Measurements from ENCODE around the gene SCAMP4.
A peak's percentile ranks its signal among the peaks of the same experiment; 100 is the strongest.

SCAMP4 gene

DNA sequence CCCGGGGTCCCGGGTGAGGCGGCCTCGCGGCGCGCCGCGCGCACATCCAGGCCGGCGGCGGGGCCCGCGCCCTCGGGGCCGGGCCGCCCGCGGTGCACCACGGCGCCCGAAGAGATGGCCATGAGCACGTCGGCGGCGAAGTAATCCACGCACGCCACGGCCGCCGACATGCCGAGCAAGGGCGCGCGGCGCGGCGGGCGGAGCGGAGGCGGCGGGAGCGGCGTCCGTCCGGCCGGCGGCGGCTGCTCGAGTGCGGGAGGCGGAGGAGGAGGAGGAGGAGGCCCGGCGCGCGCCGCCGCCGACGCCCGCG, 41.9 kb upstream of the SCAMP4 start, which contains the start of gene KLF16:
KLF16 (minus strand) TSS at position 252 of the 310 bp plus-strand sequence; CDS start at position 170, 82 bp downstream.
- Histone ChIP-seq H3K4me1 (ENCODE audit: insufficient read depth, low read length, severe bottlenecking) (peaks cover 32% of the 10 kb centered on the region), H3K9me3 (ENCODE audit: low read length) (no peaks in the 10 kb centered on the region), H3K9ac (ENCODE audit: low read length) (peak within 1 kb of the TSS; percentile 76), H3K4me3 (ENCODE audit: low read depth, low read length, poor library complexity, severe bottlenecking) (peak within 1 kb of the TSS; percentile 69), H3F3A (ENCODE audit: insufficient read depth, low read length) (no peaks in the 10 kb centered on the region), H3K27ac (ENCODE audit: low read depth, low read length, poor library complexity, severe bottlenecking) (peak within 1 kb of the TSS; percentile 61), H4K20me1 (ENCODE audit: insufficient read depth, low read length) (no peaks in the 10 kb centered on the region), H3K27me3 (ENCODE audit: insufficient read depth, low read length) (peaks cover 6% of the 10 kb centered on the region; the same call in 1 of the 2 replicates), H3K36me3 (ENCODE audit: insufficient read depth, low read length) (no peaks in the 10 kb centered on the region), H3K4me2 (ENCODE audit: low read length) (peak within 1 kb of the TSS; percentile 77), H3K79me2 (ENCODE audit: insufficient read depth, low read length) (peaks cover 6% of the 10 kb centered on the region), H2AFZ (ENCODE audit: low read length) (no peak within 1 kb of the TSS), H3K9me2 (ENCODE audit: low read depth, low read length) (no peaks in the 10 kb centered on the region)
- TF ChIP-seq, protein P1, sequence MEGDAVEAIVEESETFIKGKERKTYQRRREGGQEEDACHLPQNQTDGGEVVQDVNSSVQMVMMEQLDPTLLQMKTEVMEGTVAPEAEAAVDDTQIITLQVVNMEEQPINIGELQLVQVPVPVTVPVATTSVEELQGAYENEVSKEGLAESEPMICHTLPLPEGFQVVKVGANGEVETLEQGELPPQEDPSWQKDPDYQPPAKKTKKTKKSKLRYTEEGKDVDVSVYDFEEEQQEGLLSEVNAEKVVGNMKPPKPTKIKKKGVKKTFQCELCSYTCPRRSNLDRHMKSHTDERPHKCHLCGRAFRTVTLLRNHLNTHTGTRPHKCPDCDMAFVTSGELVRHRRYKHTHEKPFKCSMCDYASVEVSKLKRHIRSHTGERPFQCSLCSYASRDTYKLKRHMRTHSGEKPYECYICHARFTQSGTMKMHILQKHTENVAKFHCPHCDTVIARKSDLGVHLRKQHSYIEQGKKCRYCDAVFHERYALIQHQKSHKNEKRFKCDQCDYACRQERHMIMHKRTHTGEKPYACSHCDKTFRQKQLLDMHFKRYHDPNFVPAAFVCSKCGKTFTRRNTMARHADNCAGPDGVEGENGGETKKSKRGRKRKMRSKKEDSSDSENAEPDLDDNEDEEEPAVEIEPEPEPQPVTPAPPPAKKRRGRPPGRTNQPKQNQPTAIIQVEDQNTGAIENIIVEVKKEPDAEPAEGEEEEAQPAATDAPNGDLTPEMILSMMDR (IDR thresholded peaks at IDR 0.05; ENCODE audit: low read length), result no peak
- TF ChIP-seq EZH2 (IDR thresholded peaks at IDR 0.05; ENCODE audit: borderline replicate concordance, low read length), result no peak

- Histone ChIP-seq H3K9me2 (ENCODE audit: low read depth, low read length) (no peaks in the 10 kb centered on the region), H3K27me3 (ENCODE audit: insufficient read depth, low read length) (peaks cover 6% of the 10 kb centered on the region; the same call in 1 of the 2 replicates), H3K27ac (ENCODE audit: low read depth, low read length, poor library complexity, severe bottlenecking) (peak overlapping the region; percentile 61), H3K36me3 (ENCODE audit: insufficient read depth, low read length) (no peaks in the 10 kb centered on the region), H3K4me1 (ENCODE audit: insufficient read depth, low read length, severe bottlenecking) (peaks cover 28% of the 10 kb centered on the region), H3K9me3 (ENCODE audit: low read length) (no peaks in the 10 kb centered on the region), H4K20me1 (ENCODE audit: insufficient read depth, low read length) (no peaks in the 10 kb centered on the region), H2AFZ (ENCODE audit: low read length) (no peak overlapping the region), H3K9ac (ENCODE audit: low read length) (peak overlapping the region; percentile 76), H3K4me2 (ENCODE audit: low read length) (peak overlapping the region; percentile 65), H3F3A (ENCODE audit: insufficient read depth, low read length) (no peaks in the 10 kb centered on the region), H3K79me2 (ENCODE audit: insufficient read depth, low read length) (peaks cover 6% of the 10 kb centered on the region), H3K4me3 (ENCODE audit: low read depth, low read length, poor library complexity, severe bottlenecking) (peak overlapping the region; percentile 65)
- no peak for TF ChIP-seq EZH2 (IDR thresholded peaks at IDR 0.05; ENCODE audit: borderline replicate concordance, low read length)
- TF ChIP-seq, protein P1 (IDR thresholded peaks at IDR 0.05; ENCODE audit: low read length), result no peak
These were observed 41.3 kb upstream of the SCAMP4 start for GRCh38 chr19:1863638-1864479.

DNA sequence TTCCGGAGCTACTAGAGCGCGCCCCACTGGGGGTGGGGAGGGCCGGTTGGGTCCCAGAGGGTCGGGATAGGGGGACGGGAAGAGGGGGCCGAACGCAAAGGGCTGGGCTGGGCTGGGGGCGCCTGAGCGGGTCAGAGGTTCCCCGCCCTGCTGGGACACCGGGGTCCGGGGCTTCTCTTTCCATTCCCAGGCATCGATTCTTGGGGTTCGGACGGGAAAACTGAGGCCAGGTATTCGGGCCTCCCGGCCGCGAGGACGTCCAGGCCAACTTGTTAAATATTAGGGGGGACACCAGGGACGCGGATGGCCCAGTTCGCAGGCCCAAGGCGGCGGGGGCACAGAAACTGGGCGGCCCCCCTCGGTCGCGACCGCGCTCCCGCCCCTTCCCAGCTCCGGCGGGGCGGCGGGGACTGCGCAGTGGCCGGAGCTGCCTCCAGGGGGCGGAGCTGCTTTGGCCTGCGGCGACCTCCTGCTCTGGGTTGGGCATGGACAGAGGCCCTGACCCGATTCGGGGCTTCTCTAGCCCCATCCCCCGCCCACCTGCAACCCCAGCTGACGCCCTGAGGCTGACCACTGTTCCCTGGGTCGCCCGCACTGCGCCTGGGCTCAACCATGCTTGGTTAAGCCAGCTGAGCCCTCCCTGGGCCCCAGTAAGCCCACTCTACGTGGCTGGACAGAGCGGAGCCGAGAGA, 40.6 kb upstream of the SCAMP4 start:
- Histone ChIP-seq H3K4me1 (ENCODE audit: insufficient read depth, low read length, severe bottlenecking) (peaks cover 28% of the 10 kb centered on the region), H4K20me1 (ENCODE audit: insufficient read depth, low read length) (no peaks in the 10 kb centered on the region), H3K9ac (ENCODE audit: low read length) (peak overlapping the region; percentile 76), H3K4me3 (ENCODE audit: low read depth, low read length, poor library complexity, severe bottlenecking) (peak overlapping the region; percentile 65), H3K9me2 (ENCODE audit: low read depth, low read length) (no peaks in the 10 kb centered on the region), H3K9me3 (ENCODE audit: low read length) (no peaks in the 10 kb centered on the region), H2AFZ (ENCODE audit: low read length) (no peak overlapping the region), H3K36me3 (ENCODE audit: insufficient read depth, low read length) (no peaks in the 10 kb centered on the region), H3K4me2 (ENCODE audit: low read length) (peak overlapping the region; percentile 65), H3K27me3 (ENCODE audit: insufficient read depth, low read length) (peaks cover 6% of the 10 kb centered on the region; the same call in 1 of the 2 replicates), H3K27ac (ENCODE audit: low read depth, low read length, poor library complexity, severe bottlenecking) (peak overlapping the region; percentile 61), H3F3A (ENCODE audit: insufficient read depth, low read length) (no peaks in the 10 kb centered on the region), H3K79me2 (ENCODE audit: insufficient read depth, low read length) (peaks cover 6% of the 10 kb centered on the region)
- TF ChIP-seq, protein P1 (IDR thresholded peaks at IDR 0.05; ENCODE audit: low read length), result peak; percentile 58
- TF ChIP-seq EZH2 (IDR thresholded peaks at IDR 0.05; ENCODE audit: borderline replicate concordance, low read length), result no peak

Data from OCI-LY1 (cell line).